Measurements from ENCODE around the gene B4GALNT1. TPM values are rescaled to one million over a fixed set of nuclear protein-coding genes. Genes with fewer than 3 reads are reported as not detected.
"Not testable (repeated sequence)": the region's sequence is repeated elsewhere in the genome, so short reads cannot be mapped to it uniquely, and the experiment has no call there.

B4GALNT1 gene
- total and polyA plus RNA-seq, 10 of the 15 experiments (the other 5 are each of a cell fraction or from before 2014, with no cell fraction given), result 0.01 to 0.38 (median 0.14) TPM; not detected in 3

DNA sequence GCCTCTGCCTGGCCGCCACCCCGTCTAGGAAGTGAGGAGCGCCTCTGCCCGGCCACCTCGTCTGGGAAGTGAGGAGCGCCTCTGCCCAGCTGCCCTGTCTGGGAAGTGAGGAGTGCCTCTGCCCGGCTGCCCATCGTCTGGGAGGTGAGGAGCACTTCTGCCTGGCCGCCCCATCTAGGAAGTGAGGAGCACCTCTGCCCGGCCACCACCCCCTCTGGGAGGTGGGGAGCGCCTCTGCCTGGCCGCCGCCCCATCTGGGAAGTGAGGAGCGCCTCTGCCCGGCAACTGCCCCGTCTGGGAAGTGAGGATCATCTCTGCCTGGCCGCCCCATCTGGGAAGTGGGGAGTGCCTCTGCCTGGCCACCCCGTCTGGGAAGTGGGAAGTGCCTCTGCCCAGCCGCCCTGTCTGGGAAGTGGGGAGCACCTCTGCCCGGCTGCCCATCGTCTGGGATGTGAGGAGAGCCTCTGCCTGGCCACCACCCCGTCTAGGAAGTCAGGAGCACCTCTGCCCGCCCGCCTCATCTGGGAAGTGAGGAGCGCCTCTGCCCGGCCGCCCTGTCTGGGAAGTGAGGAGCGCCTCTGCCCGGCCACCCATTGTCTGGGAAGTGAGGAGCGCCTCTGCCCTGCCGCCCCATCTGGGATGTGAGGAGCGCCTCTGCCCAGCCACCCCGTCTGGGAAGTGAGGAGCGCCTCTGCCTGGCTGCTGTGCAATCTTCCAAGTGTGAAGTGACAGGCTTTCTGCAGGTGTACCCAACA is 32.2 kb upstream of the B4GALNT1 start:
- CTCF ChIA-PET; POLR2A ChIA-PET; in situ Hi-C loops (cut with MboI); H2AFZ ChIP-seq (ENCODE audit: control insufficient read depth, low read depth, low read length); H3K9me3 ChIP-seq (replicated peaks; ENCODE audit: control insufficient read depth, insufficient read depth, low read length); H4K20me1 ChIP-seq (ENCODE audit: control insufficient read depth, insufficient read depth); FAIRE-seq; H3K27me3 ChIP-seq (replicated peaks in 1 of 2; ENCODE audit: control insufficient read depth in 2 of 2, insufficient read depth in 2 of 2, low read length in 1 of 2); intact Hi-C loops (cut with micrococcal nuclease; ENCODE audit: unreplicated experiment); H3K4me1 ChIP-seq (ENCODE audit: control insufficient read depth, insufficient read depth, low read length); H3K27ac ChIP-seq (ENCODE audit: control insufficient read depth, insufficient read depth); H3K9ac ChIP-seq (ENCODE audit: control insufficient read depth, insufficient read depth, low read length); ATAC-seq; H3K4me3 ChIP-seq; H3K36me3 ChIP-seq (ENCODE audit: control insufficient read depth in 2 of 2, insufficient read depth in 2 of 2, low read length in 1 of 2); DNase-seq (ENCODE audit: low read depth, low spot score); H3K79me2 ChIP-seq (ENCODE audit: control insufficient read depth, insufficient read depth, low read length); BruUV-seq (replicated peaks); RAD21 ChIA-PET (ENCODE audit: unreplicated experiment); H3K4me2 ChIP-seq (ENCODE audit: control insufficient read depth, insufficient read depth); SMC1A ChIA-PET (ENCODE audit: uncharacterized antibody, unreplicated experiment): not testable (repeated sequence)
- WGBS (ENCODE audit: insufficient coverage, insufficient replicate concordance, low lambda C conversion rate, missing lambda C conversion rate), result 68% methylated on average over 30 of the region's 34 CpGs

DNA sequence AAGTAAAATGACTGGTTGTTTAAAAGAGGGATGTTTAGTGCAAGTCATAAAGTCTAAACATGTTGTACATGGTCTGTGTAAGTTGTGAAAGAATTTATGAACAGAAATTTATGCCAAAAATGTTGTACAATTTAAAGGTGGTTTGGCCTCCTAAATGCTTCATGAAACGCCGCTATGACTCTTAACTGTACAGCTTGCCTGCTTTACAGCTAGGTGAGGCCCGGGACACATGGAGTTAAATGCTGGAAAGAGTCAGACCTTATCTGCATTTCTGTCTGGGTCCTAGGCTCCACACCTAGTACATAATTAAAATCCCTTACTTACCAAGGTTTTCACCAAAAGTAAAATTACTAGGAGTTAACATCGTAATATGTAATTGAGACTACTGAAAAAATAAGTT is 28.4 kb upstream of the B4GALNT1 start:
- H3K79me2 ChIP-seq (ENCODE audit: control insufficient read depth, insufficient read depth, low read length), result no peaks in the 10 kb centered on the region
- no peaks in the 10 kb centered on the region for H3K36me3 ChIP-seq (ENCODE audit: control insufficient read depth in 2 of 2, insufficient read depth in 2 of 2, low read length in 1 of 2)
- WGBS (ENCODE audit: insufficient coverage, insufficient replicate concordance, low lambda C conversion rate, missing lambda C conversion rate), result 73% methylated on average over 4 of the region's 4 CpGs
- in situ Hi-C loops (cut with MboI) (no loop called here), intact Hi-C loops (cut with micrococcal nuclease; ENCODE audit: unreplicated experiment) (no loop called here)
- H3K9ac ChIP-seq (ENCODE audit: control insufficient read depth, insufficient read depth, low read length), result no peak overlapping the region
- no peak overlapping the region for H3K27ac ChIP-seq (ENCODE audit: control insufficient read depth, insufficient read depth)
- no peaks in the 10 kb centered on the region for H3K27me3 ChIP-seq (replicated peaks in 1 of 2; ENCODE audit: control insufficient read depth in 2 of 2, insufficient read depth in 2 of 2, low read length in 1 of 2)
- no peak overlapping the region for H3K4me2 ChIP-seq (ENCODE audit: control insufficient read depth, insufficient read depth)
- H3K9me3 ChIP-seq (replicated peaks; ENCODE audit: control insufficient read depth, insufficient read depth, low read length), result no peaks in the 10 kb centered on the region; the same call in 2 of the 3 replicates
- DNase-seq (ENCODE audit: low read depth, low spot score) (no peak), ATAC-seq (no peak), FAIRE-seq (no peak)
- H3K4me3 ChIP-seq, result no peak overlapping the region
- ChIA-PET POLR2A (no interaction called here), CTCF (interaction anchor here (1.4 kb wide), 2 partner anchors 41 to 78 kb away, joined by 3 read pairs; no protein-coding TSS in a partner anchor), RAD21 (ENCODE audit: unreplicated experiment) (no interaction called here), SMC1A (ENCODE audit: uncharacterized antibody, unreplicated experiment) (interaction anchor here (1.2 to 1.4 kb wide), 2 partner anchors 23 to 31 kb away, joined by 3 to 4 read pairs; no protein-coding TSS in a partner anchor)
- no peak overlapping the region for H2AFZ ChIP-seq (ENCODE audit: control insufficient read depth, low read depth, low read length)
- no peaks in the 10 kb centered on the region for H3K4me1 ChIP-seq (ENCODE audit: control insufficient read depth, insufficient read depth, low read length)
- no peaks in the 10 kb centered on the region for H4K20me1 ChIP-seq (ENCODE audit: control insufficient read depth, insufficient read depth)
- no TSS peak for BruUV-seq (replicated peaks)
- TF ChIP-seq RFX5 (IDR thresholded peaks at IDR 0.05; ENCODE audit: low read depth, low read length) (no peak), ASH2L (IDR thresholded peaks at IDR 0.05; ENCODE audit: borderline replicate concordance, low read depth) (no peak), SPI1 (IDR thresholded peaks at IDR 0.05; ENCODE audit: borderline replicate concordance, insufficient read depth, low read depth, low read length) (no peak), EZH2 (IDR thresholded peaks at IDR 0.05; ENCODE audit: borderline replicate concordance, control insufficient read depth, low read depth, low read length) (no peak), NFYA (IDR thresholded peaks at IDR 0.05; ENCODE audit: borderline replicate concordance, low read depth, low read length) (no peak)
- TF ChIP-seq, protein P1, sequence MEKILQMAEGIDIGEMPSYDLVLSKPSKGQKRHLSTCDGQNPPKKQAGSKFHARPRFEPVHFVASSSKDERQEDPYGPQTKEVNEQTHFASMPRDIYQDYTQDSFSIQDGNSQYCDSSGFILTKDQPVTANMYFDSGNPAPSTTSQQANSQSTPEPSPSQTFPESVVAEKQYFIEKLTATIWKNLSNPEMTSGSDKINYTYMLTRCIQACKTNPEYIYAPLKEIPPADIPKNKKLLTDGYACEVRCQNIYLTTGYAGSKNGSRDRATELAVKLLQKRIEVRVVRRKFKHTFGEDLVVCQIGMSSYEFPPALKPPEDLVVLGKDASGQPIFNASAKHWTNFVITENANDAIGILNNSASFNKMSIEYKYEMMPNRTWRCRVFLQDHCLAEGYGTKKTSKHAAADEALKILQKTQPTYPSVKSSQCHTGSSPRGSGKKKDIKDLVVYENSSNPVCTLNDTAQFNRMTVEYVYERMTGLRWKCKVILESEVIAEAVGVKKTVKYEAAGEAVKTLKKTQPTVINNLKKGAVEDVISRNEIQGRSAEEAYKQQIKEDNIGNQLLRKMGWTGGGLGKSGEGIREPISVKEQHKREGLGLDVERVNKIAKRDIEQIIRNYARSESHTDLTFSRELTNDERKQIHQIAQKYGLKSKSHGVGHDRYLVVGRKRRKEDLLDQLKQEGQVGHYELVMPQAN (conservative IDR thresholded peaks at IDR 0.05), result no peak
- TF ChIP-seq, protein P2, sequence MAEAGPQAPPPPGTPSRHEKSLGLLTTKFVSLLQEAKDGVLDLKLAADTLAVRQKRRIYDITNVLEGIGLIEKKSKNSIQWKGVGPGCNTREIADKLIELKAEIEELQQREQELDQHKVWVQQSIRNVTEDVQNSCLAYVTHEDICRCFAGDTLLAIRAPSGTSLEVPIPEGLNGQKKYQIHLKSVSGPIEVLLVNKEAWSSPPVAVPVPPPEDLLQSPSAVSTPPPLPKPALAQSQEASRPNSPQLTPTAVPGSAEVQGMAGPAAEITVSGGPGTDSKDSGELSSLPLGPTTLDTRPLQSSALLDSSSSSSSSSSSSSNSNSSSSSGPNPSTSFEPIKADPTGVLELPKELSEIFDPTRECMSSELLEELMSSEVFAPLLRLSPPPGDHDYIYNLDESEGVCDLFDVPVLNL (IDR thresholded peaks at IDR 0.05; ENCODE audit: low read depth, low read length), result no peak
- TF ChIP-seq, protein P3, sequence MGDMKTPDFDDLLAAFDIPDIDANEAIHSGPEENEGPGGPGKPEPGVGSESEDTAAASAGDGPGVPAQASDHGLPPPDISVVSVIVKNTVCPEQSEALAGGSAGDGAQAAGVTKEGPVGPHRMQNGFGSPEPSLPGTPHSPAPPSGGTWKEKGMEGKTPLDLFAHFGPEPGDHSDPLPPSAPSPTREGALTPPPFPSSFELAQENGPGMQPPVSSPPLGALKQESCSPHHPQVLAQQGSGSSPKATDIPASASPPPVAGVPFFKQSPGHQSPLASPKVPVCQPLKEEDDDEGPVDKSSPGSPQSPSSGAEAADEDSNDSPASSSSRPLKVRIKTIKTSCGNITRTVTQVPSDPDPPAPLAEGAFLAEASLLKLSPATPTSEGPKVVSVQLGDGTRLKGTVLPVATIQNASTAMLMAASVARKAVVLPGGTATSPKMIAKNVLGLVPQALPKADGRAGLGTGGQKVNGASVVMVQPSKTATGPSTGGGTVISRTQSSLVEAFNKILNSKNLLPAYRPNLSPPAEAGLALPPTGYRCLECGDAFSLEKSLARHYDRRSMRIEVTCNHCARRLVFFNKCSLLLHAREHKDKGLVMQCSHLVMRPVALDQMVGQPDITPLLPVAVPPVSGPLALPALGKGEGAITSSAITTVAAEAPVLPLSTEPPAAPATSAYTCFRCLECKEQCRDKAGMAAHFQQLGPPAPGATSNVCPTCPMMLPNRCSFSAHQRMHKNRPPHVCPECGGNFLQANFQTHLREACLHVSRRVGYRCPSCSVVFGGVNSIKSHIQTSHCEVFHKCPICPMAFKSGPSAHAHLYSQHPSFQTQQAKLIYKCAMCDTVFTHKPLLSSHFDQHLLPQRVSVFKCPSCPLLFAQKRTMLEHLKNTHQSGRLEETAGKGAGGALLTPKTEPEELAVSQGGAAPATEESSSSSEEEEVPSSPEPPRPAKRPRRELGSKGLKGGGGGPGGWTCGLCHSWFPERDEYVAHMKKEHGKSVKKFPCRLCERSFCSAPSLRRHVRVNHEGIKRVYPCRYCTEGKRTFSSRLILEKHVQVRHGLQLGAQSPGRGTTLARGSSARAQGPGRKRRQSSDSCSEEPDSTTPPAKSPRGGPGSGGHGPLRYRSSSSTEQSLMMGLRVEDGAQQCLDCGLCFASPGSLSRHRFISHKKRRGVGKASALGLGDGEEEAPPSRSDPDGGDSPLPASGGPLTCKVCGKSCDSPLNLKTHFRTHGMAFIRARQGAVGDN (IDR thresholded peaks at IDR 0.05), result no peak
